IPS-15b (cell line): Measurements from ENCODE around the gene MVB12B.
"Not testable (repeated sequence)": the region's sequence is repeated elsewhere in the genome, so short reads cannot be mapped to it uniquely, and the experiment has no call there.

Source experiments
- H3K27me3 ChIP-seq: one replicate; pipeline ENCODE4 v1.6.1; 2013; ENCODE audit warnings: low read length; ENCODE audit not compliant: control insufficient read depth, insufficient read depth
- H3K36me3 ChIP-seq: one replicate; pipeline ENCODE4 v1.6.1; 2013; ENCODE audit warnings: low read length; ENCODE audit not compliant: control insufficient read depth, insufficient read depth
- H3K4me1 ChIP-seq: one replicate; pipeline ENCODE4 v1.6.1; 2013; ENCODE audit warnings: mild to moderate bottlenecking, low read length; ENCODE audit not compliant: control insufficient read depth, insufficient read depth
- H3K4me3 ChIP-seq: one replicate; pipeline ENCODE4 v1.5.1; 2013; ENCODE audit warnings: low read depth, low read length
- H3K9ac ChIP-seq: one replicate; pipeline ENCODE4 v1.6.1; 2013; ENCODE audit warnings: low read depth, mild to moderate bottlenecking, low read length
- H3K9me3 ChIP-seq: one replicate; pipeline ENCODE4 v1.6.1; 2013; ENCODE audit warnings: mild to moderate bottlenecking, low read length; ENCODE audit not compliant: control insufficient read depth, insufficient read depth

The MVB12B gene

GRCh38 chr9:126326228-126327005 lies at the start of gene MVB12B:
MVB12B (plus strand) TSS chr9:126326829; CDS start chr9:126326930, 101 bp downstream.
- H3K4me3 ChIP-seq = peak within 1 kb of the TSS; percentile 50
- H3K36me3 ChIP-seq = no peaks in the 10 kb centered on the region
- H3K9ac ChIP-seq = no peak within 1 kb of the TSS
- no peaks in the 10 kb centered on the region for H3K9me3 ChIP-seq
- peaks cover 6% of the 10 kb centered on the region for H3K4me1 ChIP-seq
- H3K27me3 ChIP-seq = peaks cover 12% of the 10 kb centered on the region

- Histone ChIP-seq H3K9me3 (no peaks in the 10 kb centered on the region), H3K4me3 (no peak overlapping the region), H3K9ac (no peak overlapping the region), H3K36me3 (no peaks in the 10 kb centered on the region), H3K4me1 (no peaks in the 10 kb centered on the region), H3K27me3 (no peaks in the 10 kb centered on the region)
These were observed 42.7 kb upstream of the MVB12B start for GRCh38 chr9:126283799-126284465.

GRCh38 chr9:126285652-126286051 lies 41.0 kb upstream of the MVB12B start:
- H3K4me1 ChIP-seq, H3K9me3 ChIP-seq, H3K9ac ChIP-seq, H3K27me3 ChIP-seq, H3K36me3 ChIP-seq, H3K4me3 ChIP-seq: not testable (repeated sequence)

GRCh38 chr9:126287166-126287866 lies 39.3 kb upstream of the MVB12B start:
- no peaks in the 10 kb centered on the region for H3K27me3 ChIP-seq
- no peaks in the 10 kb centered on the region for H3K36me3 ChIP-seq
- H3K9me3 ChIP-seq = no peaks in the 10 kb centered on the region
- no peak overlapping the region for H3K4me3 ChIP-seq
- no peaks in the 10 kb centered on the region for H3K4me1 ChIP-seq
- no peak overlapping the region for H3K9ac ChIP-seq

- Histone ChIP-seq H3K4me3 (no peak overlapping the region), H3K36me3 (no peaks in the 10 kb centered on the region), H3K9me3 (no peaks in the 10 kb centered on the region), H3K27me3 (no peaks in the 10 kb centered on the region), H3K9ac (no peak overlapping the region), H3K4me1 (no peaks in the 10 kb centered on the region)
These were observed 35.8 kb upstream of the MVB12B start for GRCh38 chr9:126290871-126291270.

- H3K9me3 ChIP-seq = no peaks in the 10 kb centered on the region
- H3K4me3 ChIP-seq = no peak overlapping the region
- H3K36me3 ChIP-seq = no peaks in the 10 kb centered on the region
- H3K9ac ChIP-seq = no peak overlapping the region
- no peaks in the 10 kb centered on the region for H3K27me3 ChIP-seq
- H3K4me1 ChIP-seq = no peaks in the 10 kb centered on the region
These were observed 34.7 kb upstream of the MVB12B start for GRCh38 chr9:126291925-126292324.

- no peaks in the 10 kb centered on the region for H3K9me3 ChIP-seq
- no peaks in the 10 kb centered on the region for H3K4me1 ChIP-seq
- H3K36me3 ChIP-seq = no peaks in the 10 kb centered on the region
- H3K27me3 ChIP-seq = no peaks in the 10 kb centered on the region
- no peak overlapping the region for H3K4me3 ChIP-seq
- H3K9ac ChIP-seq = no peak overlapping the region
These were observed 33.7 kb upstream of the MVB12B start for GRCh38 chr9:126292736-126293521.

GRCh38 chr9:126293522-126293889 lies 33.1 kb upstream of the MVB12B start:
- Histone ChIP-seq H3K27me3 (no peaks in the 10 kb centered on the region), H3K9ac (no peak overlapping the region), H3K9me3 (no peaks in the 10 kb centered on the region), H3K4me1 (no peaks in the 10 kb centered on the region), H3K4me3 (no peak overlapping the region), H3K36me3 (no peaks in the 10 kb centered on the region)

- Histone ChIP-seq H3K4me3 (no peak overlapping the region), H3K9ac (no peak overlapping the region), H3K9me3 (no peaks in the 10 kb centered on the region), H3K4me1 (no peaks in the 10 kb centered on the region), H3K27me3 (no peaks in the 10 kb centered on the region), H3K36me3 (no peaks in the 10 kb centered on the region)
These were observed 32.1 kb upstream of the MVB12B start for GRCh38 chr9:126294331-126295081.

GRCh38 chr9:126295082-126295477 lies 31.5 kb upstream of the MVB12B start:
- Histone ChIP-seq H3K27me3 (no peaks in the 10 kb centered on the region), H3K36me3 (no peaks in the 10 kb centered on the region), H3K9ac (no peak overlapping the region), H3K4me1 (no peaks in the 10 kb centered on the region), H3K4me3 (no peak overlapping the region), H3K9me3 (no peaks in the 10 kb centered on the region)

GRCh38 chr9:126295516-126295915 lies 31.1 kb upstream of the MVB12B start:
- Histone ChIP-seq H3K9ac (no peak overlapping the region), H3K27me3 (no peaks in the 10 kb centered on the region), H3K4me1 (no peaks in the 10 kb centered on the region), H3K9me3 (no peaks in the 10 kb centered on the region), H3K36me3 (no peaks in the 10 kb centered on the region), H3K4me3 (no peak overlapping the region)
